A673 (cell line): ENCODE results near the gene EIF2B5. TPM values are rescaled to one million over a fixed set of nuclear protein-coding genes. Genes with fewer than 3 reads are reported as not detected.

Experiments used
- BruUV-seq: library from RNA; stranded (reverse); fragments of 400-500 nt; replicated peaks from 2 replicates; lab custom pipeline; 2021; lab: Mats Ljungman, UMichigan
- CTCF ChIA-PET: fragments of 300-600 bp; sonication (Branson Sonifier 250); formaldehyde crosslinking; loops from one replicate; lab custom pipeline; 2022; ENCODE audit warnings: antibody characterized with exemption; lab: Charles Lee
- POLR2A ChIA-PET: fragments of 300-600 bp; sonication (Branson Sonifier 250); formaldehyde crosslinking; loops from one replicate; lab custom pipeline; 2022; ENCODE audit warnings: antibody characterized with exemption; ENCODE audit not compliant: low non-redundant PET; lab: Charles Lee
- DNase-seq: peaks from one replicate; pipeline ENCODE4 v3.0.0-alpha.2; 2015; ENCODE audit warnings: low spot score
- H3K27ac ChIP-seq: fragments of 200-600 bp; sonication (generic); 2 replicates; pipeline ENCODE4 v1.5.1; 2016; ENCODE audit warnings: mixed run types, low read depth, mild to moderate bottlenecking, mixed read lengths, antibody characterized with exemption, low read length; ENCODE audit not compliant: poor library complexity, severe bottlenecking
- H3K27me3 ChIP-seq: fragments of 200-600 bp; sonication (generic); replicated peaks from 2 replicates; pipeline ENCODE4 v1.6.1; 2017; ENCODE audit warnings: mixed run types, low read depth, mild to moderate bottlenecking, mixed read lengths, antibody characterized with exemption, low read length; ENCODE audit not compliant: insufficient read depth, poor library complexity
- H3K36me3 ChIP-seq: fragments of 200-600 bp; sonication (generic); 2 replicates; pipeline ENCODE4 v1.6.1; 2016; ENCODE audit warnings: mixed run types, mild to moderate bottlenecking, mixed read lengths, antibody characterized with exemption, low read length; ENCODE audit not compliant: insufficient read depth, poor library complexity, severe bottlenecking
- H3K4me1 ChIP-seq: fragments of 200-600 bp; sonication (generic); 2 replicates; pipeline ENCODE4 v1.6.1; 2017; ENCODE audit warnings: mixed run types, mild to moderate bottlenecking, mixed read lengths, antibody characterized with exemption, low read length; ENCODE audit not compliant: insufficient read depth, poor library complexity, severe bottlenecking
- H3K4me3 ChIP-seq: fragments of 200-600 bp; sonication (generic); 2 replicates; pipeline ENCODE4 v1.5.1; 2016; ENCODE audit warnings: low read depth, mixed run types, mild to moderate bottlenecking, mixed read lengths, low read length; ENCODE audit not compliant: poor library complexity, severe bottlenecking
- H3K9me3 ChIP-seq: fragments of 200-600 bp; sonication (generic); 2 replicates; pipeline ENCODE4 v1.6.1; 2016; ENCODE audit warnings: mixed run types, low read depth, mild to moderate bottlenecking, mixed read lengths, antibody characterized with exemption, low read length; ENCODE audit not compliant: poor library complexity, severe bottlenecking
- EZH2 ChIP-seq: fragments of 200-600 bp; sonication (generic); IDR thresholded peaks from 2 replicates; pipeline ENCODE4 v1.6.1; 2017; ENCODE audit warnings: borderline replicate concordance, low read depth, mild to moderate bottlenecking, mixed read lengths, antibody characterized with exemption, low read length; ENCODE audit not compliant: poor library complexity, severe bottlenecking
- intact Hi-C: fragments of 100-400 bp; cut with micrococcal nuclease; formaldehyde crosslinking; loops from one replicate; pipeline ENCODE4 v1.10.0; 2022; ENCODE audit not compliant: unreplicated experiment
- total RNA-seq: library from RNA; stranded (reverse); gene quantifications from 2 replicates; pipeline ENCODE4 v1.2.3, GENCODE V29; 2021
- TF ChIP-seq, protein P1 (sequence below): fragments of 300-800, 200-600 bp; sonication (generic); conservative IDR thresholded peaks from 2 replicates; pipeline ENCODE4 v1.5.1; 2017; ENCODE audit warnings: low read depth, mild to moderate bottlenecking, antibody characterized with exemption, low read length, moderate library complexity, mixed read lengths

EIF2B5 gene
- total RNA-seq, 1 experiment from 2014 or later, result 64.2 TPM

DNA sequence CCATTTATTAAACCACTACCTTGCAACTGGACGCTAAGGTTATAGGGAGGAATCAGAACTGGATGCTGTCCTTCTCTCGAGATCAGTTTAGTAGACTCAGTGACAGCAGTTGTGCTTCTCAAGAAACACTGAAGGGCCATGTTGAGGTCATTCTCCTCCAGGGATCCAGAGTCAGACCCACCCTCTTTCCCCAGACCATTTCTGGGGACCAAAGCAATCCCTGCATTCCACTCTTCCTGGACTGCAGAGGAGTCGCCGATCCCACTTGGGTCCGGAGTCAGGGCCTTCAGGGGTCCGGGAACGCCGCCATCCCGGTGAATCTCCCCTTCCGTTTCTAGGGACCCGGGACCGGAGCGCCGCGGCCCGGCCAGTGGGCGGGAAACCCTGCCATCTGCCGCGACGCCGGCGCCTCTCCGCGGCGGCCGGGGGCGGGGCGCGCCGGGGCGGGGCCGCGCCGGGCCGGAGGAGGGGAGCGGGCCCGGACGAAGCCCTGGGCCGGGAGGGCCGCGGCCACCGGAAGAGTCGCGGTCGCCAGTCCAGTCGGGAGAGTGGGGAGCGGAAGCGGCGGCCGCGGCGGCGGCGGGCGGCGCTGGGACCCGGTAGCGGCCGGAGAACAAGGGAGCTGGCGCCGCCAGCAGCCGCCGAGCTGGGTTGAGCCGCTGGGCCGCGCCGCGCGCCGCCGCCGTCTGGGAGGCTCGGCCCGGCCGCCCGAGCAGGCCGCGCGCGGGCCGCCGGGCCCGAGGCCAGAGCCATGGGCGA is 19.9 kb downstream of the EIF2B5 start, which contains the start of gene DVL3:
DVL3 (plus strand) TSS at position 493 of the 759 bp plus-strand sequence; CDS start at position 752, 259 bp downstream.
- H3K27ac ChIP-seq, result peak within 1 kb of the TSS; percentile 87
- intact Hi-C loops, result no loop called here
- H3K36me3 ChIP-seq, result no peaks in the 10 kb centered on the region
- no peaks in the 10 kb centered on the region for H3K27me3 ChIP-seq
- peak within 1 kb of the TSS; percentile 94 for H3K4me3 ChIP-seq
- no peaks in the 10 kb centered on the region for H3K9me3 ChIP-seq
- H3K4me1 ChIP-seq, result peaks cover 21% of the 10 kb centered on the region
- DNase-seq, result peak; percentile 58
- POLR2A ChIA-PET, result no interaction called here
- CTCF ChIA-PET, result no interaction called here
- no TSS peak for BruUV-seq
- no peak for TF ChIP-seq EZH2
- TF ChIP-seq, protein P1, sequence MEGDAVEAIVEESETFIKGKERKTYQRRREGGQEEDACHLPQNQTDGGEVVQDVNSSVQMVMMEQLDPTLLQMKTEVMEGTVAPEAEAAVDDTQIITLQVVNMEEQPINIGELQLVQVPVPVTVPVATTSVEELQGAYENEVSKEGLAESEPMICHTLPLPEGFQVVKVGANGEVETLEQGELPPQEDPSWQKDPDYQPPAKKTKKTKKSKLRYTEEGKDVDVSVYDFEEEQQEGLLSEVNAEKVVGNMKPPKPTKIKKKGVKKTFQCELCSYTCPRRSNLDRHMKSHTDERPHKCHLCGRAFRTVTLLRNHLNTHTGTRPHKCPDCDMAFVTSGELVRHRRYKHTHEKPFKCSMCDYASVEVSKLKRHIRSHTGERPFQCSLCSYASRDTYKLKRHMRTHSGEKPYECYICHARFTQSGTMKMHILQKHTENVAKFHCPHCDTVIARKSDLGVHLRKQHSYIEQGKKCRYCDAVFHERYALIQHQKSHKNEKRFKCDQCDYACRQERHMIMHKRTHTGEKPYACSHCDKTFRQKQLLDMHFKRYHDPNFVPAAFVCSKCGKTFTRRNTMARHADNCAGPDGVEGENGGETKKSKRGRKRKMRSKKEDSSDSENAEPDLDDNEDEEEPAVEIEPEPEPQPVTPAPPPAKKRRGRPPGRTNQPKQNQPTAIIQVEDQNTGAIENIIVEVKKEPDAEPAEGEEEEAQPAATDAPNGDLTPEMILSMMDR, result no peak

DNA sequence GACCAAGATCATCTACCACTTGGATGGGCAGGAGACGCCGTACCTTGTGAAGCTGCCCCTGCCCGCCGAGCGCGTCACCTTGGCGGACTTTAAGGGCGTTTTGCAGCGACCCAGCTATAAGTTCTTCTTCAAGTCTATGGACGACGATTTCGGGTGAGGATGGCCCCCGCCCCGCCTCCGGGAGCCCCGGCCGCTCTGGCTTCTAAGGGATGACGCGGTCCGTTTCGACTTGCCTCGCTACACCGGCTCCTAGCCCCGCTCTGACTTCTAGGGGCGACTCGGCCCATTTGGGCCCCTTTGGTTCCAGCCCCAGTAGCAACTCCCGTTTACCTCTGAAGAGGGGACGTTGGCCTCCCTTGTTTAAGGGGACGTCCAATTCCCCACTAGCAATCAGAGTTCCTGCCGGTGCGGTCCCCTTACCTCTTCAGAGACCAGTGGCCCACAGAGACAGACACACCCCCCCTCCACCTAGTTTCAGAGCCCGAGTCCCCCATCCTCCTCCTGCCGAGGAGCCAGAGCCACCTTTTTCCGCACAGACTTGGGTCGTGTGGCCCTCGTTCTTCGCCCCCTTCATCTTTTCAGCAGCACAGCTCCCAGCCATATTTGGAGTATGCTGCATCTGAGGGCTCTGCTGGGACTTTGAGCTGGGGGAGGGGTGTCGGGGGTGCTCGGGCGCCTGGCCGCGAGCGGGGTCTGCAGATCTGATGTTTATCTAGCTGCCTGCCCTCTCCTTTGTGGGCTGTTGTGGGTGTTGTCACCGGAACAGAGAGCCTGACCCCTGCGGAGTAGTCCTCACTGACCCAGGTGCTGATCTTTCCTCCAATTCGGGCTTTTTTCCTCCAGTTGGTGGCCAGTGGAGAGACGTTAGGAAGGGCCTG is 20.7 kb downstream of the EIF2B5 start:
- BruUV-seq, result no TSS peak
- intact Hi-C loops, result no loop called here
- DNase-seq, result peak; percentile 48

DNA sequence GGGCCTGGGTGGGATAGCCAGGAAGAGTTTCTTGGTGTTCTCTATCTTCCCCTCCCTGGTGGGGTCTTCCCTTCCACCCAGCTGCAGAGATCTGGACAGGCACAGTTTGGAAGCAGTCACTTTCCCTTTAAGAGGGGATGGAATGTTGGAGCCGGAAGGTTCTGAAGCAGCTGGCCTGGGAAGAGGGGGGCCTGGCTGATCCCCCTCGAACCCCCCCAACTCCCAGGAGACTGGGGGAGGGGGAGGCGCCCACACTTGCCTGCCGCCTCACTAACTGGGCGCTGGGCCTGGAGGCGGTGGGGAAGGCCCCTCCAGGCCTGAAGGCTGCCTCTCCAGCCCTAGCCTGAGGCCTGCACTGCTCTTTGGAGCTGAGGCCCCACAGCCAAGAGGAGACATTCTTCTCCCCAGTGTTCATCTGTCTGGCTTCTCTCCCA is 21.4 kb downstream of the EIF2B5 start:
- CTCF ChIA-PET, result no interaction called here
- BruUV-seq, result no TSS peak
- H3K27ac ChIP-seq, result peak overlapping the region; percentile 87
- DNase-seq, result peak; percentile 64
- no peaks in the 10 kb centered on the region for H3K9me3 ChIP-seq
- TF ChIP-seq, protein P1, result no peak
- no peak for TF ChIP-seq EZH2
- peak overlapping the region; percentile 94 for H3K4me3 ChIP-seq
- POLR2A ChIA-PET, result no interaction called here
- no peaks in the 10 kb centered on the region for H3K27me3 ChIP-seq
- intact Hi-C loops, result no loop called here
- no peaks in the 10 kb centered on the region for H3K36me3 ChIP-seq
- H3K4me1 ChIP-seq, result peaks cover 21% of the 10 kb centered on the region

More for the DNA sequence above, 20.7 kb downstream of the EIF2B5 start:
- Histone ChIP-seq H3K27me3 (no peaks in the 10 kb centered on the region), H3K9me3 (no peaks in the 10 kb centered on the region), H3K36me3 (no peaks in the 10 kb centered on the region), H3K4me3 (peak overlapping the region; percentile 94), H3K27ac (peak overlapping the region; percentile 87), H3K4me1 (peaks cover 21% of the 10 kb centered on the region)
- CTCF ChIA-PET, result no interaction called here
- TF ChIP-seq EZH2, result no peak
- TF ChIP-seq, protein P1, result no peak
- POLR2A ChIA-PET, result no interaction called here
